Activated CD4-positive, alpha-beta T cell treated with anti-CD3 and anti-CD28 coated beads, Interleukin-2, amount 50 U/mL, for 48 hours (primary cell): ENCODE data around the gene P2RY1.
"Not testable (repeated sequence)": the region's sequence is repeated elsewhere in the genome, so short reads cannot be mapped to it uniquely, and the experiment has no call there.

Experiments used
- DNase-seq, 2 experiments: peaks; one replicate each; pipeline ENCODE4 v3.0.0-alpha.2; 2020

The P2RY1 gene

DNA sequence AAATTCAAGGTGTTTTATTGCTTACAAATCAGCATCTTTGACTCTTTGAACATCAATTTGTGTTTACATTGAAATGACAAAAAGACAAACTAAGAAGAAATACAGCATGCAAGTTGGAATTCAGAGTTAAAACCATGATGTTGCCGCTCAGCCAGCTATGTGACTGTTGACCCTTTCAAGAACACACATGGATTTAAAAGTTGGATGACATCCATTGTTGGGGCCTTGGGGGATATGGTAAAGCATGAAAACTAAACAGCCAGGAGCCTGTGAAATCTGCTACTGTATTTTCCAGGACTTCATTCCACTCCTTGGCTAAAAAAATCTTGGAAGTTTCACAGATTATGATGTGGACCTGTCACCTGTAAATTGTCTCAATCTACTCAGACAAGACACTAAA lies 4.6 kb downstream of the P2RY1 start:
- DNase-seq, result no peak

DNA sequence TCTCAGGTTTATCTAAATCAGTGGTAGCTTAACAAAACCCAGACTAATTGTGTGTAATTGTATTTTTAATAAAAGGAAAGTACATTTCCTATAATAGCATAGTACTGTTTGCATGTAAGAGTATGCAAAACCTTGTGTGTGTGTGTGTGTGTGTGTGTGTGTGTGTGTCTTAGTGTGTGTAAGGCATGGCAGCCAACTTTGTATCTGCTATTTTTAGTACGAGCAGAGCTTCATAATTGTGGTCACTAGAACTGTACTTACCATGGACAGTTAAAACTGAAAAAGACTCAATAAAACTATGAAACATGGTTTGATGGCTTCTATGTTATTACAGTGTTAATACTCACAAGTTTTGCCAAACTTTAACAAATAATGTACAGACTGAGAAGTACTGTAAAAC lies 6.2 kb downstream of the P2RY1 start:
- no peak for DNase-seq

DNA sequence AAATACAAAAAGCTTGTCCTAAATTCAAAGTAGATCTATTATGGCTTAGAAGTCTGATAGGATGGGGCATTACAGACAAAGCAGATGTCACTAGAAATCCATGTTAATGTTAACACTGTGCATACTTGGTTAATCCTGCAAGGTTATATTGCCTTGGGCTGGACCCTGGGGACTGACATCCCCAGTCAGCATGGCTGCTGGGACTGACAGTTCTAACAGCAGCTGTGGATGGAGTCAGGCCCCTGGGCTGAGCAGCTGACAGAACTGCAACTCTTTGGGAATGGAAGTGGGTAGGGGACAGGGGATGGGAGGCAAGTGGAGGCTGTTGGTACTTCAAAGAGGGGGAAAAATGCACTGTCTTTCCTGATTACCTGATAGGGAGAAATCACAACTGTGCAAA lies 7.5 kb downstream of the P2RY1 start:
- DNase-seq, result no peak

DNA sequence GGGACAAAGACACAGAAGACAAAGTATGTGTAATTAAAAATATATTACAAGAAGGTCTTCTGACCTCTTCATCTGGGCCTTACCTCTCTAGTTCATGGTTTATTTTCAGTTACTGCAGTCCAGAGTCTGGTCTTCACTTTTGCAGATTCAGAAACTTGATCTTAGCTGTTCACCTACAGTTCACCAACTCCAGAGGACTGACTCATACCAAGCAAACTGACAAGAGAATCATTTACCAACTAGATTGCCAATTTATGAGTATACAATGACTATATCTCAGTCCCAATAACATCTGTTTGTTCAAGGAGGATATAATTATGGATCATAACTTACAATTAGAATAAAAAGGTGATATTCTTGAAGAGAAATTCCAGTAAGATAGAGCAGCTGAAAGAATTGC lies 9.0 kb downstream of the P2RY1 start:
- DNase-seq, result no peak

DNA sequence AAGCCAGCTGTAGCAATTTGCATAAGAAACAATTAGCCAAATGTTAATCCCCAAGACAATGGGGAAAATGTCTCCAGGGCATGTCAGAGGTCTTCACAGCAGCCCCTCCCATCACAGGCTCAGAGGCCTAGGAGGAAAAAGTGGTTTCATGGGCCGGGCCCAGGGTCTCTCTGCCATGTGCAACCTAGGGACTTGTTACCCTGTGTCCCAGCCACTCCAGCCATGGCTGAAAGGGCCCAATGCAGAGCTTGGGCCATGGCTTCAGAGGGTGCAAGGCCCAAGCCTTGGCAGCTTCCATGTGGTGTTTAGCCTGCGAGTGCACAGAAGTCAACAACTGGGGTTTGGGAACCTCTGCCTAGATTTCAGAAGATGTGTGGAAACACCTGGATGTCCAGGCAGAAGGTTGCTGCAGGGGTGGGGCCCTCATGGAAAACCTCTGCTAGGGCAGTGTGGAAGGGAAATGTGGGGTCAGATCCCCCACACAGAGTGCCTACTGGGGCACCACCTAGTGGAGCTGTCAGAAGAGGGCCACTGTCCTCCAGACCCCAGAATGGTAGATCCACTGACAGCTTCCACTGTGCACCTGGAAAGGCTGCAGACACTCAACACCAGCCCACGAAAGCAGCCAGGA lies 11.8 kb downstream of the P2RY1 start:
- not testable (repeated sequence) for DNase-seq

DNA sequence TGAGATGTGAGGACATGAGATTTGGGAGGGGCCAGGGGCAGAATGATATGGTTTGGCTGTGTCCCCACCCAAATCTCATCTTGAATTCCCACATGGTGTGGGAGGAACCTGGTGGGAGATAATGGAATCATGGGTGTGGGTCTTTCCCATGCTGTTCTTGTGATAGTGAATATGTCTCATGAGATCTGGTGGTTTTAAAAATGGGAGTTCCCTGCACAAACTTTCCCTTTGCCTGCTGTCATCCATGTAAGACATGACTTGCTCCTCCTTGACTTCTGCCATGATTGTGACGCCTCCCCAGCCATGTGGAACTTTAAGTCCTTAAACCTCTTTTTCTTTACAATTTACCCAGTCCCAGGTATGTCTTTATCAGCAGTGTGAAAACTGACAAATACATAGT lies 12.7 kb downstream of the P2RY1 start:
- DNase-seq, result not testable (repeated sequence)

DNA sequence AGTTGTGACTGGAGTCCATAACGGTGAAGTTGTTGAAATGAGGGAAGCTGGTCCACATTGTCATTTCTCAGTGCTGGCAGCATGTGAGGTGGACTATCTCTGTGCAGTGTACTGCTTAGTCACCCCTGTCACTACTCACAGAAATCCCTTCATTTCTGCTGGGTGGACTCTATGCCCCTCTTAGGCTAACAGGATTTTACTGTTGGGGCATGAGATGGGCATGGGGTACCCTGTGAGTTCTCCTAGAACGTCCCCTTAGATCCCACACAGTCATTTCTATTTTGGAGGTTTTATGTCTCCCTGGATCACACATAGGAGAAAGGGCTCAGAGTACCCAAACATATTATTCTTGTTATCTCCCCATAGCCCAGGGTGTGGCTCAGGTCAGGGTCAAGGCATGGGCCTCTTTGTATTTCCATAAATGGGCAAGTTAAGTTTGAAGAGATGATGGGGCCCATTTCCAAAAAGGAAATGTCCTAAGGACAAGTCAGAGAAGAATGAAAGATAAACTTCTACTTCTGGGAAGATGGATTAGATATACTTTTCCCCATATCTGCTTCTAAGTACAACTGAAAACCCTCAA lies 15.2 kb downstream of the P2RY1 start:
- no peak for DNase-seq

DNA sequence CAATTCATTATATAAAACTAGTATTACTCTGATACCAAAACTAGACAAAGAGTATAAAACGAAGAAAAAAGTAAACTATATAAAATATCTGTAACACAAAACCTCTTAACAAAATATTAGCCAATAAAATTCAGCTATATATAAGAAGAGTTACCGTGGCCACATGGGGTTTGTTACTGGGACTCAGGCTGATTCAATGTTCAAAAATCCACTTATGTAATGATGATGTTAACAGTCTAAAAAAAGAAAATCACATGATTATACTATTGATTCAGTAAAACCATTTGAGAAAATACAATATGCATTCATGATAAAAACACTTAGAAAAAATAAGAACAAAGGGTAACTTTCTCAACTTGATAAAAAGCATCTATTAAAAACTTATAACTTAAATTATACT lies 18.3 kb downstream of the P2RY1 start:
- no peak for DNase-seq

DNA sequence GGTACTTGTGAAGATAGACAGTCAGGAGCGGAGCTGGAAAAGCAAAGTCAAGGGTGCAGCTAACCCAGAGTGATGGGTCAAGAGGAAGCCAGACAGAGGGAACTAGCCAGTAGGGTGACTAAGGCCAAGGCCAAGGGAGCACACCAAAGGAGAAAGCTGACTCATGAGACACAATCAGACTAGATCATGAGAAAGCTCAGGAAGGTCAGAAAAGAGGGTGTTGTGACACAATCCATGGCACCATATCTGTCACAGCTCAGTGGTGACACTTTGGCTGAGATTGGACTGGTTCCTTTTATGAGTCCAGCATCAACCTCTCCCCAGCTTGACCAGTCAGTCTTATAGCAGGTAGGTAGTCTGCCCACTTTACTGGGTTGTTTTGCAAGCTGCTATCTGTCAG lies 22.2 kb downstream of the P2RY1 start:
- DNase-seq, result no peak

DNA sequence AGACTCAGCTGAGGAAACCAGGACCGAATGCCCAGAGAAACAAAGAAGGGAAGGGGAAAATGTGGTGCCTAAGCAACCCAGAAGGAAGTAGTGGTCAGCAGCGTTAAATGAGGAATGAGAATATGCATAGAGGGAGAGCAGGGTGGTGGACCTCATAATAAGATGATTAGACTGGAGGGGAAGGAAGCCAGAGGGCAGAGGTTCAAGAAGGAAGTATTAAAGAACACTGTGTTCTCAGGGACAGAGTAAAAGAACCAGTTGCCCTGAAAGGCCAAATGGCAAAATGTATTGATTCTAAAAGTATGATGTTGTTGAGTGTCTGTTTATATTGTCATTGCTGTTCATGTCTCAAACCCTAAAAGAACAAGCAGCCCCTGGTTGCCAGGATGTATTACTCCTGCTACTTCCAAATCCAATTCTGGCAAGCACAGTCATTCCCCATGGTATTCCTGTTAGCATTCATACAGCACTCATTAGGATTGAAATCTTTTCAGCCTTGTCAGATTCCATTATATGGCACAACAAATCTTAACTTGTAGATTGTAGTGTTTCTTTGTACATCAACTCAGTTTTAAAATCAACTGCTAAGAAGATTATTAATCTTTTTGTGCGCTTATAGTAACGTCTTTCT lies 23.4 kb downstream of the P2RY1 start:
- no peak for DNase-seq

DNA sequence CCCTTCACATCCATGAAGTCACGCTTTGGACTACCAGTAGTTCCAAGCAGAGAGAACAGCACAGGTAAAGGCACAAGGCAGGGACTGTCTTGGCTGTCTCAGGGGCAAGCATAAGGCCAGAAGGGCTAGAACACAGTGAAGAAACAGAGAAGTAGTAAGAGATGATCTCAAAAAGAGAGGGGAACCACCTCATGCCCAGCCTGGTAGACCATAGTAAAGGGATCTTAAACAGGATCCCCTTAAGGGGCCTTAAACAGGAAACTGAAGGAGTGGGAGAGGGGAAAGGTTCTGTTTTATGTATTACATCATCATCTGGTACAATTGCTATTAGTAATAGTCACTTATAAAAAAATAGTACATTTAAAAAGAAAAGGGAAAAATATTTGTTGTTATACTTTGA lies 25.8 kb downstream of the P2RY1 start:
- DNase-seq, result no peak

DNA sequence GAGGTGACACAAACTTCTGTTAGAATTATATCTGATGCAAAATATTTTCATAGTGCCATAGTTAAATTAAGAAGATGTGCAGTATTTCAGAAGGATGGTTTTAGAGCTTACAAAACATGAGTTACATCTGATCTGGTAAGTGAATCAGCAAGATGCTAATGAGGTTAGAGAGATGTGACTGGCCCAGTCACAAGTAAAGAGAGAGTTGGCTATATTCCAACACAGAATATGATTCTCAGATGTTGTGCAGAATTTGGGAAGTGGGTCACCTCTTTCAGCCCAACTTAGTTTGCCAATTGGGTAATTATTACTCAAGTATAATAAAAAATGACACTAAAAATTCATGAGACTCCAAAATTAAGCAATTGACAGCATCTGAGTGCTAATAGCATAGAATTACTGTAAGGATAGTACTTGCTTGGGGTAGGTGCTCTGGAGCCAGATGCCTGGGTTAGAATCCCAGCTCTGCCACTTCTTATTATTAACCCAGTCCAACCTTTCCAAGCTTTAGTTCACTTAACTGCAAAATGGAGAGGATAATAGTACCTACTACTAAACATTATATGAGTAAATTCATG lies 30.8 kb downstream of the P2RY1 start:
- no peak for DNase-seq

DNA sequence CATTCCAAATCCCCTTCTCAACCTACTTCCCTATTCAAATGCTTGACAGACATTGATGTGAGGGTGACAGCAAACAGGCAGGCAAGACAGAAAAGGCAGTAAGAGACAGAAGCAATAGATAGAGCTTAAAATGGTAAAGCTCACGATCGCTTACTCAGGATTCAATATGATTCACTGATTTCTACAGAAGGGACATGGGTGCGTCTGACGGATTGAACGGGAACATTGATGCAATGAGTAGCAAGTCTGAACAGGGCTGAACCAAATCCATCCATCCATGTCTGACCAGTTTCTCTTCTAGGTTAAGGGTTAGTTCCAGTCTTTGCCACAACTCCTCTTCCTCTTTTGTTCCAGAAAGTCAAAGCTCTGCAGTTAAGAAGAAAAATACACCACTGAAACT lies 35.1 kb downstream of the P2RY1 start:
- DNase-seq, result no peak

DNA sequence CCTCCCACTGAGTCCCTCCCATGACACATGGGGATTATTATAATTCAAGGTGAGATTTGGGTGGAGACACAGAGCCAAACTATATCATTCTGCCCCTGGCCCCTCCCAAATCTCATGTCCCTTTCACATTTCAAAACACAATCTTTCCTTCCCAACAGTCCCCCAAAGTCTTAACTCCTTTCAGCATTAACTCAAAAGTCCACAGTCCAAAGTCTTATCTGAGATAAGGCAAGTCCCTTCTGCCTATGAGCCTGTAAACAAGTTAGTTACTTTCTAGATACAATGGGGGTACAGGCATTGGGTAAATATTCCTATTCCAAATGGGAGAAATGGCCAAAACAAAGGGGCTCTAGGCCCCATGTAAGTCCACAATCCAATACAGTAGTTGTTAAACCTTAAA lies 38.4 kb downstream of the P2RY1 start:
- not testable (repeated sequence) for DNase-seq

DNA sequence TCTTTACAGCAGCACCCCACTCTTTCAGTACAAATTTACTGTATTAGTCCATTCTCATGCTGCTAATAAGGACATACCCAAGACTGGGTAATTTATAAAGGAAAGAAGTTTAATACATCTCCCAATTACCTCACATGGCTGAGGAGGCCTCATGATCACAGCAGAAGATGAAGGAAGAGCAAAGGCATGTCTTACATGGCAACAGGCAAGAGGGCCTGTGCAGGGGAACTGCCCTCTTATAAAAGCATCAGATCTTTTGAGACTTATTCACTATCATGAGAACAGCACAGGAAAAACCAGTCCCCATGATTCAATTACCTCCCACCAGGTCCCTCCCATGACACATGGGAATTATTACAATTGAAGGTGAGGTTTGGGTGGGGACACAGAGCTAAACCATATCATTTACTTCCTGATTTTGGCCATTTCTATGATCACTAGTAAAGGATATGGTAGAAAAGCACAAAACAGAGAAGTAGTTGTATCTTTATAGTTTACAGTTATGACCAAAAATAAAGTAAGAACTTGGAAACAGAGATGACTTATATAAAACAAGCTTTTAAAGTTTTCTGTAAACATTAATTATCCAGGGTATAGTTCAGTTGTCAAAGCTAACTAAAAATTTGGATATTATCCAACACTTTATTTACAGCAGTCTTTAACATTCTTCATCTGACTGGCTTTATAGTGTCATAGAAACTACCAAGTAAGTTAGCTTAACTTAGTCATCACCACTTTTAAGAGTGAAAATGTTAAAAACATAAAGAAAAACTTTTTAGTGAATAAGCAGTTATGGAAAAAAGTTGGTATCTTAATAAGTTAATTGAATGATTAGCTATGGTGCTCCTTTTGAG lies 40.2 kb downstream of the P2RY1 start:
- no peak for DNase-seq

DNA sequence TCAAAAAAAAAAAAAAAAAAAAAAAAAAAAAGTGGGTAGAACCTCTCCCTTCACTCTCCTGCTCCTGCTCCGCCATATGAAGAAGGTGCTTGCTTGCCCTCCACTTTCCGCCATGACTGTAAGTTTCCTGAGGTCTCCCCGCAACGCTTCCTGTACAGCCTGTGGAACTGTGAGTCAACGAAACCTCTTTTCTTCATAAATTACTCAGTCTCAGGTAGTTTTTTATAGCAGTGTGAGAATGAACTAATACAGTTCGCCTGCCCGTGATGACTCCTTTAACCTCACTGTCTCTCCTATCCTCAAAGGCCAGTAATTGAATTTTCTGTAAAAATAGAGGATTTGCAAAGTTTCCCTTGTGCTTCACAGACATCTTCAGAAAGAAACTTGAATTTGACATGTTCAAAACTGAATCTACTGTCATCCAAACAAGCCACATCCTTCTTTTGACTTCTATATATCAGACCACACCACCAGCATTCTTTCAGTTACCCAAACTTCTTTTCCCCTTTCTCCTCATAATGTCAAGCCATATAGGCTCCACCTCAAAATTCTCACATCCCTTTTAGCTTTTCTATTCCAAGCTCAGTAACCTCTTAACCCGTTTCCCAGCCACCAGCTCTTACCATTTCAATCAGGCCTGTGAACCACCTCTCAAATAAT lies 44.3 kb downstream of the P2RY1 start:
- DNase-seq, result no peak

DNA sequence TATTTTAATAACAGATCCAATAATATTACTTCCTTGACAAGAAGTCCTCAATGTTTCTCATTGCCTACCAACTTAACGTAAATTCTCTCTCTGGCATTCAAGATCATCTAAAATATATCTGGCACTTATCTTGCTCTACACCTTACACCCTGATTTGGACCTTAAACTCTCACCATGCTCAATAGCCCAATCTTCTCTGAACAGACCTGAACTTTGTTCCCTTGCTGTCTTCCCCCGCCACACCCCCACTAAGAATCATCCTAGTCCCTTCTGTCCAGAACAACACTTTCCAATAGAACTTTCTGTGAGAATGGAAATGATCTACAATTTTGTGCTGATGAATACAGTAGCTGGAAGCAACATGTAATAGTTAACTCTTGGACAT lies 44.9 kb downstream of the P2RY1 start:
- DNase-seq, result no peak

DNA sequence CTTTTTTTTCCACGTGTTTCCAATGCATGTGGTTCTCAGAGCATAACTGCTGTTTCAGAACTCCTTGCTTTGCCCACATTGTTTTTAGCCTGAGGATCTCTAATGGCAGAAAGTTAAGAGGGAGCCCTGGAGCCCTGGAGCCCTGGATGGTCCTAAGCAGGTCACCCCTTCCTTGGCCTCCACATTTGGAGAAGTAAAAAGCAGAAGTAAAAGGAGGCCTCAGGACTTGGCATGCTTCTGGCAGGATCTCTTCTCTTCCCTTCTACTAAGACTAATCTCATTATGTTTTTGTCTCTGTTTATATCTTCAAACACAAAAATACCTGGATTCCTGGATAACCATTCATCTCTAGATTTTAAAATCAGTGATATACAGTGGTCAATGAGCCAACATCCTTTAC lies 50.1 kb downstream of the P2RY1 start:
- no peak for DNase-seq
